GM06990 (cell line): Measurements from ENCODE around the gene SP3.
A peak's percentile ranks its signal among the peaks of the same experiment; 100 is the strongest.

Experiments used
- DNase-seq: peaks from one replicate; pipeline ENCODE4 v3.0.0-alpha.2; 2011; ENCODE audit not compliant: insufficient read length; ENCODE audit errors: extremely low read depth
- H3K27me3 ChIP-seq: replicated peaks from 2 replicates; pipeline ENCODE4 v1.6.0; 2011; ENCODE audit warnings: low read length; ENCODE audit not compliant: control insufficient read depth, insufficient read depth
- H3K36me3 ChIP-seq: 2 replicates; pipeline ENCODE4 v1.5.1; 2011; ENCODE audit warnings: low read length; ENCODE audit not compliant: control insufficient read depth, insufficient read depth
- H3K4me3 ChIP-seq: replicated peaks from 2 replicates; pipeline ENCODE4 v1.5.1; 2011; ENCODE audit warnings: low read depth, mild to moderate bottlenecking, control low read depth, low read length
- TF ChIP-seq, protein P1 (sequence below): IDR thresholded peaks from 2 replicates; pipeline ENCODE4 v1.5.1; 2011; ENCODE audit warnings: low read length, control low read depth, mild to moderate bottlenecking, inconsistent platforms; ENCODE audit not compliant: insufficient read depth, poor library complexity, severe bottlenecking

SP3 gene

GRCh38 chr2:173909846-173910245 is 55.3 kb downstream of the SP3 start:
- no peak for DNase-seq
- Histone ChIP-seq H3K27me3 (no peaks in the 10 kb centered on the region), H3K4me3 (no peak overlapping the region), H3K36me3 (peaks cover 5% of the 10 kb centered on the region)
- TF ChIP-seq, protein P1, sequence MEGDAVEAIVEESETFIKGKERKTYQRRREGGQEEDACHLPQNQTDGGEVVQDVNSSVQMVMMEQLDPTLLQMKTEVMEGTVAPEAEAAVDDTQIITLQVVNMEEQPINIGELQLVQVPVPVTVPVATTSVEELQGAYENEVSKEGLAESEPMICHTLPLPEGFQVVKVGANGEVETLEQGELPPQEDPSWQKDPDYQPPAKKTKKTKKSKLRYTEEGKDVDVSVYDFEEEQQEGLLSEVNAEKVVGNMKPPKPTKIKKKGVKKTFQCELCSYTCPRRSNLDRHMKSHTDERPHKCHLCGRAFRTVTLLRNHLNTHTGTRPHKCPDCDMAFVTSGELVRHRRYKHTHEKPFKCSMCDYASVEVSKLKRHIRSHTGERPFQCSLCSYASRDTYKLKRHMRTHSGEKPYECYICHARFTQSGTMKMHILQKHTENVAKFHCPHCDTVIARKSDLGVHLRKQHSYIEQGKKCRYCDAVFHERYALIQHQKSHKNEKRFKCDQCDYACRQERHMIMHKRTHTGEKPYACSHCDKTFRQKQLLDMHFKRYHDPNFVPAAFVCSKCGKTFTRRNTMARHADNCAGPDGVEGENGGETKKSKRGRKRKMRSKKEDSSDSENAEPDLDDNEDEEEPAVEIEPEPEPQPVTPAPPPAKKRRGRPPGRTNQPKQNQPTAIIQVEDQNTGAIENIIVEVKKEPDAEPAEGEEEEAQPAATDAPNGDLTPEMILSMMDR = no peak

- TF ChIP-seq, protein P1 = no peak
- no peak for DNase-seq
- Histone ChIP-seq H3K4me3 (no peak overlapping the region), H3K27me3 (no peaks in the 10 kb centered on the region), H3K36me3 (peaks cover 5% of the 10 kb centered on the region)
Measured at GRCh38 chr2:173906626-173907025, 58.5 kb downstream of the SP3 start.

DNA sequence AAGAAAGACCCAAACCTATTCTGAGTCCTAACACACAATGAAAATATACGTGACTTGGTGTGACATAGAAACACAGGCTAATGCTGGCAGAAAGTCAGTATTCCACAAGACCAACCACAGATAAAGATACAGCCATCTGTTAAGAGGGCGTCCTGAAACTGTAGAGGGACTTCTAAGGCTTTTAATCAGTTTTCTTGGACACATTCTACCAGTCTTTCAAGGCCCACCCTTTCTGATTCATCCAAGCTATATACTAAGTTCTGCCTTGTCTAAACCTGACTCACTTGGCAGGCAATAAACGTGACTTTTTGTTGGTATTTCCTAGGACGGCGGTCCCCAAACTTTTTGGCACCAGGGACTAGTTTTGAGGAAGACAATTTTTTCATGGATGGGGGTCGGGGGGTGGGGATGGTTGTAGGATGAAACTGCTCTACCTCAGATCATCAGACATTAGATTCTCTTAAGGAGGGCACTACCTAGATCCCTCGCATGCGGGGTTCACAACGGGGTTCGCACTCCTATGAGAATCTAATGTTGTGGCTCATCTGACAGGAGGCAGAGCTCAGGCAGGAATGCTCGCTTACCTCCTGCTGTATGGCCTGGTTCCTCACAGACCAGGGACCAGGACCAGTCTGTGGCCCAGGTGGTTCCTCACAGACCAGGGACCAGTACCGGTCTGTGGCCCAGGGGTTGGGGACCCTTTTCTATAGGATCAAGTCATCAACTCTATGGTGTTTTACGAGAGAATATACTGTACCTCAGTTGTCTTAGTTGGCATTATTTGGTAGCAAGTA is 61.4 kb downstream of the SP3 start:
- H3K36me3 ChIP-seq = peaks cover 4% of the 10 kb centered on the region; the same call in 1 of the 2 replicates
- TF ChIP-seq, protein P1 = no peak
- H3K27me3 ChIP-seq = no peaks in the 10 kb centered on the region
- no peak for DNase-seq
- H3K4me3 ChIP-seq = no peak overlapping the region

- Histone ChIP-seq H3K27me3 (no peaks in the 10 kb centered on the region), H3K36me3 (no peaks in the 10 kb centered on the region), H3K4me3 (peak overlapping the region; percentile 42)
- DNase-seq = peak; percentile 15
- TF ChIP-seq, protein P1 = no peak
Measured at GRCh38 chr2:173898996-173899395, 66.2 kb downstream of the SP3 start.

- Histone ChIP-seq H3K27me3 (no peaks in the 10 kb centered on the region), H3K4me3 (0 out of 2 replicates have a peak overlapping the region, but pooled peaks have one; percentile 42), H3K36me3 (no peaks in the 10 kb centered on the region)
- TF ChIP-seq, protein P1 = no peak
- DNase-seq = peak; percentile 67
Measured at GRCh38 chr2:173898178-173898668, 67.0 kb downstream of the SP3 start.

GRCh38 chr2:173896755-173897154 is 68.4 kb downstream of the SP3 start:
- TF ChIP-seq, protein P1 = no peak
- H3K4me3 ChIP-seq = no peak overlapping the region
- H3K36me3 ChIP-seq = no peaks in the 10 kb centered on the region
- DNase-seq = no peak
- H3K27me3 ChIP-seq = no peaks in the 10 kb centered on the region
